Muscle of arm (tissue), 12 donors: ENCODE measurements around the gene VANGL1. TPM values are rescaled to one million over a fixed set of nuclear protein-coding genes. Genes with fewer than 3 reads are reported as not detected.

ENCODE experiments used
- DNase-seq: peaks from one replicate; pipeline ENCODE4 v3.0.0-alpha.2; 2013
- polyA plus RNA-seq, 12 donors: library from polyadenylated mRNA; unstranded; fragments of 120-200 nt; gene quantifications; one replicate each; pipeline ENCODE4 v1.2.1, GENCODE V29; 2013; ENCODE audit not compliant: insufficient read length in 12 of 12

VANGL1 gene
- polyA plus RNA-seq, 12 donors, result 5.0 to 15.6 (median 7.1) TPM; not detected in 1

DNA sequence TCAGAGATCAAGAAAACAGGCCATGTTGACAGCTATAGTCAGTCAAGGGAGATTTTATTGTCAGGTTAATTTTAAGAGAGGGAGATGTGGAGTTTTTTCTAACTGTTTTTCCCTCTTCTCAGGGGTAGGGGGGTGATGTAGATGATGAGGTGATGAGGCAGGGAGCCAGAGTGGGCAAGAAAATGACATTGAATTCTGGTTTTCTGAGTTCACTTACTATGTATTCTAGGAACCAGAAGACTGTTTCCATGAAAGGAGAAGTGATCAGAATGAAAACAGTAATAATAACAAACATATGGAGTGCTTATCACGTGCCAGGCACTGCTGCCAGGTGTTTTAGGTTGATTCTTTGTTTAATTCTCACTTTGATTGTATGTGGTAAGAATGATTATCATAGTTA is 86.6 kb downstream of the VANGL1 start:
- DNase-seq, result no peak

DNA sequence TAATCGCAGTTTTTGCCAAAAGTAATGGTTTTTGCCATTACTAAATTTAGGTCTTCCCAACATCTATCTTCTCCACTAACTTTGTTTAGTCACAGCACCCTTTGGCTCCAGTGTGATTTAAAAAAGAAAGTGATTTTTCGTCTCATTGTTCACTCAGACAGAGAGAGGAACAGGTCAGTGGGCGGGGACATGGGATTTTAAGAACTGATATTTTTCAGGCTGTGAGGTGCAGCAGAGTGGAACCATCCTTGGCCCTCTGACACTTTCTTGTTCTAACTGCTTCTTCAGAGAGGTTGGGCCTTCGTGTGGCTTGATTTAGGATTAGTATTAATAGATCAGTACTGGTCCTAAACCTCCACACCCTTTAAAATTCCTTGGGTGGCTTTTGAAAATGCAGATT is 88.0 kb downstream of the VANGL1 start:
- no peak for DNase-seq

DNA sequence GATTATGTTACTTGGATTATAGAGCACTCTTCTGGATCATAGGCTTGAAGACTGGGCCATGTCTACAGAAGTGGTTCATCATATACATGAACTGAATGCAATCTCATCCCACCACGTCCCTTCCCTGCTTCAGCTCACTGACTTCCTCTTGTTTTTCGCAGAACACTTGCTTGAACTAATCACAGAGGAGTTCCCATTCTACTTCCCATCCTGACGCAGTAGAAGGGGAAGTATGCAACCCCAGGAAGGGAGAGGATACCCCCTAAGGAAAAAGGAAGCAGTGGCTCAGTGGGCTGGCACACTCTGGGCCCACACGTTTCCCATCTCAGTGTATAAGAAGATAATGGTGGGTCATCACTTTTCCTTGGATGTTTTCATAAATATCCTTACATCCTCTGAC is 90.5 kb downstream of the VANGL1 start:
- DNase-seq, result no peak

GRCh38 chr1:115740811-115741210 is 99.0 kb downstream of the VANGL1 start:
- DNase-seq, result no peak

DNA sequence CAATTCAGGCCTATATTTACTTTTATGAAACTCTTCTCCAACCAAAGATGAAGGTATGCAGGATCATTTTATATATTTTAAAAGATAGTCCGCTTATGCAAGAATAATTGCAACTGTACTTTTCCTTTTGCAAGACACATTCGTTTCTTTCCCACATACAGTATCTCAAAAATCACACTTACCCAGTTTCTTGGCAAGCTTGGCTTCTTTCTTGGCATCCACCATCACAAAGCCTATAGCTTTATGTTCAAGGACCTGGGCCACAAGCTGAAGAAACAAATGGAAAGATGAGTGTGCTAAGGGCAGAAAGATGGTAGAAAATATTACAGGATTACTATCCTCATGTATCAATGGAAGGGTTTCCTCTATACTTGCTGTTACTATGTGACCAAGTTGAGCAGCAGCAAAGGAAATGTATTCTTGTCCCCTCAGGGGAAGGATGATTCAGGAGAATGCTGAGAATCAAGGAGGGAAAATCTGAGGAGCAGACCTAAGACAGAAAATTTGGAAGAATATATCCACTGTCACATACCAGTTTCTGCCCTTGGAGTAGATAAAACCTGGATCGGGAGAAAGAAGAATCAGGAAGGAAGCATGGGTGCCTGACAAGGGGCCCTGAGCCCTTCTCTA is 103.0 kb downstream of the VANGL1 start:
- no peak for DNase-seq

- DNase-seq, result no peak
Measured at GRCh38 chr1:115746021-115746690, 104.4 kb downstream of the VANGL1 start.

Other genes with a start within 250 kb of the VANGL1 start
- gene CASQ2, start 126.7 kb downstream of the VANGL1 start, polyA plus RNA-seq, result 1,000 to 10,000 TPM in 3 of 12 donors, 100 to 1,000 TPM in 9; 191 to 1,063 (median 826) TPM
- under 1 TPM in 4 of 12 donors, not detected in 8; 0.06 to 0.17 (median 0.10) TPM for gene NHLH2, start 199.2 kb downstream of the VANGL1 start, polyA plus RNA-seq